HG03378 (cell line): ENCODE data around the gene HNRNPA3.
"Not testable (repeated sequence)": the region's sequence is repeated elsewhere in the genome, so short reads cannot be mapped to it uniquely, and the experiment has no call there.

ENCODE experiments used
- ATAC-seq: cut with Tn5 transposase; IDR thresholded peaks from one replicate; pipeline ENCODE4 v1.9.1; 2021; ENCODE audit warnings: mild to moderate bottlenecking, moderate library complexity; ENCODE audit not compliant: unreplicated experiment

Gene HNRNPA3

GRCh38 chr2:177212106-177212890 lies at the start of gene HNRNPA3:
HNRNPA3 (plus strand) TSS chr2:177212794; CDS start chr2:177212800, 6 bp downstream.
- ATAC-seq = peak; percentile 89

GRCh38 chr2:177164131-177164530 lies 48.5 kb upstream of the HNRNPA3 start:
- ATAC-seq = no peak

- ATAC-seq = peak; percentile 52
These were observed 48.0 kb upstream of the HNRNPA3 start for GRCh38 chr2:177164584-177165052.

- ATAC-seq = no peak
These were observed 47.5 kb upstream of the HNRNPA3 start for GRCh38 chr2:177165061-177165583.

GRCh38 chr2:177165721-177166711 lies 46.6 kb upstream of the HNRNPA3 start:
- peak; percentile 66 for ATAC-seq

- ATAC-seq = peak; percentile 58
These were observed 42.6 kb upstream of the HNRNPA3 start for GRCh38 chr2:177169810-177170514.

GRCh38 chr2:177171418-177171865 lies 41.2 kb upstream of the HNRNPA3 start:
- ATAC-seq = no peak

GRCh38 chr2:177172034-177172880 lies 40.3 kb upstream of the HNRNPA3 start:
- ATAC-seq = no peak

- ATAC-seq = no peak
These were observed 38.1 kb upstream of the HNRNPA3 start for GRCh38 chr2:177174486-177174885.

- no peak for ATAC-seq
These were observed 36.5 kb upstream of the HNRNPA3 start for GRCh38 chr2:177175917-177176668.

GRCh38 chr2:177178797-177179196 lies 33.8 kb upstream of the HNRNPA3 start:
- no peak for ATAC-seq

GRCh38 chr2:177179227-177179626 lies 33.4 kb upstream of the HNRNPA3 start:
- no peak for ATAC-seq

GRCh38 chr2:177179671-177180070 lies 32.9 kb upstream of the HNRNPA3 start:
- ATAC-seq = not testable (repeated sequence)

GRCh38 chr2:177180269-177181000 lies 32.2 kb upstream of the HNRNPA3 start:
- ATAC-seq = no peak

- ATAC-seq = no peak
These were observed 28.7 kb upstream of the HNRNPA3 start for GRCh38 chr2:177183860-177184259.

- ATAC-seq = no peak
These were observed 28.0 kb upstream of the HNRNPA3 start for GRCh38 chr2:177184606-177185005.

GRCh38 chr2:177186038-177186437 lies 26.6 kb upstream of the HNRNPA3 start:
- not testable (repeated sequence) for ATAC-seq

- no peak for ATAC-seq
These were observed 24.8 kb upstream of the HNRNPA3 start for GRCh38 chr2:177187631-177188312.
